ENCODE data around the gene TEX101. TPM values are rescaled to one million over a fixed set of nuclear protein-coding genes. Genes with fewer than 3 reads are reported as not detected.

TEX101 gene
- total and polyA plus RNA-seq, 8 donors, result 0.28 TPM; not detected in 7

DNA sequence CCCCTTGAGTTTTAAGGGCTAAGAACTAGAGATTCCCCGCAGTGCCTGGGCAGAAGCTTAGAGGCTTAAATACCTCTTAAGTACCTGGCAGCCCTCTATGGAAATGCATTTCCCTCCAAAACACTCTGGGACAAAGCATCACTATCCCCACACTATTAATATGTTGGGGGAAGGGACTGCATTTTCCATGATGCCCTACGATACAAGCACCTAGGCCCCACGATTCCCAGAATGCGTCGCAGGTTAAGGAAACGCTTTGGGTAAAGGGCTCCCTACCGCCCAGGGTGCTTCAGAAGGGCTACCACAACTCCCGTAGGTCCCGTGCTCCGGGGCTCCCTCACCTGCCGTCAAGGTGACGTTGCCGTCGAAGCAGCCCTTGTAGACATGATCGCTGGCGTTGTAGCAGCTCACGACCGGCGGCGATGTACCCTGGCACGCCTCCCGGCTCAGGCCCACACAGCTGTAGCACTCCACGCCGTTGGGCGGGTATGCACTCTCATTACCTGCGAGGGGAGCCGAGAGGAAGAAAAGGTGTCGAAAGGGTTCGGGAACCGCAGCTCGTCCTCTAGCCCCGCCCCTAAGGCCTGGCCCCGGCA is 48.2 kb downstream of the TEX101 start:
- DNase-seq, result no peak
- intact Hi-C loops (cut with DNase I; ENCODE audit: low total_unique reads), result loop anchor here (10.0 kb wide), 1 partner anchor 202 kb away; no protein-coding TSS in a partner anchor
- Histone ChIP-seq H3K9me3 (no peaks in the 10 kb centered on the region), H3K27me3 (peaks cover 0 to 12% (median 0%) of the 10 kb centered on the region in 3 donors), H3K4me3 (peak overlapping the region; percentile 57 to 68 (median 64)), H3K27ac (peak overlapping the region; percentile 64 to 92 (median 87)), H3K36me3 (no peaks in the 10 kb centered on the region), H3K4me1 (peaks cover 7 to 33% (median 20%) of the 10 kb centered on the region in 4 donors)
- 7 to 25% (median 13%) methylated on average over 15 to 33 of the region's 33 CpGs for WGBS, 5 donors
- TF ChIP-seq POLR2AphosphoS5 (IDR thresholded peaks at IDR 0.05) (no peak), CTCF (IDR thresholded peaks at IDR 0.05) (no peak), EP300 (IDR thresholded peaks at IDR 0.05) (no peak), POLR2A (IDR thresholded peaks at IDR 0.05) (no peak)

- H3K4me3 ChIP-seq, result peak overlapping the region; percentile 57 to 68 (median 64)
- peaks cover 0 to 12% (median 0%) of the 10 kb centered on the region in 3 donors for H3K27me3 ChIP-seq
- peak; percentile 99 for DNase-seq
- peak in 1 of 3 donors; percentile 13 for TF ChIP-seq POLR2AphosphoS5 (IDR thresholded peaks at IDR 0.05)
- no peak for TF ChIP-seq POLR2A (IDR thresholded peaks at IDR 0.05)
- 0 to 1% (median 0%) methylated on average over 26 to 57 of the region's 57 CpGs for WGBS, 5 donors
- H3K27ac ChIP-seq, result peak overlapping the region; percentile 66 to 92 (median 87)
- no peaks in the 10 kb centered on the region for H3K9me3 ChIP-seq
- intact Hi-C loops (cut with DNase I; ENCODE audit: low total_unique reads), result loop anchor here (10.0 kb wide), 1 partner anchor 201 kb away; no protein-coding TSS in a partner anchor
- peaks cover 7 to 33% (median 20%) of the 10 kb centered on the region in 4 donors for H3K4me1 ChIP-seq
- no peaks in the 10 kb centered on the region for H3K36me3 ChIP-seq
These were observed 48.9 kb downstream of the TEX101 start for GRCh38 chr19:43463381-43464133.

- Histone ChIP-seq H3K4me1 (peaks cover 7 to 33% (median 20%) of the 10 kb centered on the region in 4 donors), H3K27me3 (peaks cover 0 to 12% (median 0%) of the 10 kb centered on the region in 3 donors), H3K9me3 (no peaks in the 10 kb centered on the region), H3K27ac (peak overlapping the region; percentile 66 to 92 (median 87)), H3K36me3 (no peaks in the 10 kb centered on the region), H3K4me3 (peak overlapping the region; percentile 57 to 68 (median 64))
- DNase-seq, result peak in 1 of 2 donors; percentile 74
- WGBS, 5 donors, result 12 to 14% (median 13%) methylated on average over 33 of the region's 33 CpGs
- intact Hi-C loops (cut with DNase I; ENCODE audit: low total_unique reads), result loop anchor here (10.0 kb wide), 1 partner anchor 201 kb away; no protein-coding TSS in a partner anchor
- no peak for TF ChIP-seq CTCF (IDR thresholded peaks at IDR 0.05)
- no peak for TF ChIP-seq POLR2AphosphoS5 (IDR thresholded peaks at IDR 0.05)
- no peak for TF ChIP-seq POLR2A (IDR thresholded peaks at IDR 0.05)
- no peak for TF ChIP-seq EP300 (IDR thresholded peaks at IDR 0.05)
These were observed 49.6 kb downstream of the TEX101 start for GRCh38 chr19:43464134-43464775.

- WGBS, 5 donors, result 21 to 42% (median 27%) methylated on average over 14 to 24 of the region's 24 CpGs
- Histone ChIP-seq H3K27me3 (peaks cover 0 to 12% (median 0%) of the 10 kb centered on the region in 3 donors), H3K27ac (peak within 1 kb of the TSS in 3 of 5 donors; percentile 85 to 92 (median 88)), H3K4me1 (peaks cover 7 to 33% (median 20%) of the 10 kb centered on the region in 4 donors), H3K9me3 (no peaks in the 10 kb centered on the region), H3K4me3 (peak within 1 kb of the TSS; percentile 57 to 68 (median 64)), H3K36me3 (no peaks in the 10 kb centered on the region)
- intact Hi-C loops (cut with DNase I; ENCODE audit: low total_unique reads), result loop anchor here (10.0 kb wide), 1 partner anchor 199 kb away; no protein-coding TSS in a partner anchor
- TF ChIP-seq POLR2AphosphoS5 (IDR thresholded peaks at IDR 0.05), result no peak
- no peak for TF ChIP-seq EP300 (IDR thresholded peaks at IDR 0.05)
- TF ChIP-seq POLR2A (IDR thresholded peaks at IDR 0.05), result no peak
- no peak for TF ChIP-seq CTCF (IDR thresholded peaks at IDR 0.05)
- DNase-seq, result peak; percentile 49 to 77
These were observed 50.9 kb downstream of the TEX101 start, which contains the start of gene LYPD3 for GRCh38 chr19:43465468-43466120. LYPD3 (minus strand) TSS chr19:43465608; CDS start chr19:43465571, 37 bp downstream.
